GM12891 (cell line): Measurements from ENCODE around the gene UNC13A.
"Not testable (repeated sequence)": the region's sequence is repeated elsewhere in the genome, so short reads cannot be mapped to it uniquely, and the experiment has no call there.

Source experiments
- DNase-seq: peaks from one replicate; pipeline ENCODE4 v3.0.0; 2011; ENCODE audit warnings: low spot score; ENCODE audit not compliant: insufficient read length
- FAIRE-seq: peaks from 2 replicates; lab custom pipeline; 2011; peaks lifted over from hg19 to GRCh38; lab: Jason Lieb, UNC
- PAX5 ChIP-seq: IDR thresholded peaks from 2 replicates; pipeline ENCODE4 v1.6.1; 2011; ENCODE audit warnings: low read length, moderate library complexity, mild to moderate bottlenecking; ENCODE audit not compliant: insufficient read depth, severe bottlenecking
- POLR2A ChIP-seq: IDR thresholded peaks from 2 replicates; pipeline ENCODE4 v1.6.1; 2011; ENCODE audit warnings: low read depth, low read length, control low read depth
- POLR2AphosphoS5 ChIP-seq: IDR thresholded peaks from 2 replicates; pipeline ENCODE4 v1.6.1; 2011; ENCODE audit warnings: low read depth, low read length, control low read depth
- POU2F2 ChIP-seq: IDR thresholded peaks from 2 replicates; pipeline ENCODE4 v1.6.1; 2011; ENCODE audit warnings: low read depth, mild to moderate bottlenecking, control low read depth, low read length, moderate library complexity
- SPI1 ChIP-seq: IDR thresholded peaks from 2 replicates; pipeline ENCODE4 v1.6.1; 2011; ENCODE audit warnings: low read depth, low read length, control low read depth
- TAF1 ChIP-seq: IDR thresholded peaks from 2 replicates; pipeline ENCODE4 v1.6.1; 2011; ENCODE audit warnings: low read depth, low read length, control low read depth

UNC13A gene

GRCh38 chr19:17577457-17578097 lies 110.6 kb downstream of the UNC13A start:
- FAIRE-seq (no peak), DNase-seq (no peak)
- TF ChIP-seq POU2F2 (no peak), POLR2AphosphoS5 (no peak), TAF1 (no peak), SPI1 (no peak), PAX5 (no peak), POLR2A (no peak)

GRCh38 chr19:17576758-17577456 lies 111.2 kb downstream of the UNC13A start:
- TF ChIP-seq TAF1, result no peak
- TF ChIP-seq SPI1, result no peak
- no peak for TF ChIP-seq POU2F2
- no peak for TF ChIP-seq PAX5
- TF ChIP-seq POLR2AphosphoS5, result no peak
- no peak for TF ChIP-seq POLR2A
- FAIRE-seq (no peak), DNase-seq (peak; percentile 60)

GRCh38 chr19:17575871-17576757 lies 112.0 kb downstream of the UNC13A start:
- TF ChIP-seq POLR2A, result no peak
- no peak for TF ChIP-seq SPI1
- no peak for TF ChIP-seq POU2F2
- TF ChIP-seq TAF1, result no peak
- no peak for TF ChIP-seq POLR2AphosphoS5
- no peak for TF ChIP-seq PAX5
- FAIRE-seq, result no peak
- no peak for DNase-seq

GRCh38 chr19:17572638-17573037 lies 115.5 kb downstream of the UNC13A start:
- no peak for TF ChIP-seq POLR2AphosphoS5
- TF ChIP-seq SPI1, result no peak
- no peak for TF ChIP-seq POLR2A
- TF ChIP-seq PAX5, result no peak
- no peak for TF ChIP-seq POU2F2
- no peak for TF ChIP-seq TAF1
- no peak for DNase-seq
- no peak for FAIRE-seq

GRCh38 chr19:17570791-17571190 lies 117.4 kb downstream of the UNC13A start:
- no peak for FAIRE-seq
- TF ChIP-seq PAX5 (no peak), TAF1 (no peak), POU2F2 (no peak), POLR2A (no peak), POLR2AphosphoS5 (no peak), SPI1 (no peak)
- no peak for DNase-seq

GRCh38 chr19:17570291-17570690 lies 117.9 kb downstream of the UNC13A start:
- FAIRE-seq, DNase-seq: not testable (repeated sequence)

GRCh38 chr19:17567940-17568339 lies 120.2 kb downstream of the UNC13A start:
- DNase-seq, result no peak
- TF ChIP-seq POLR2A, result no peak
- no peak for TF ChIP-seq PAX5
- TF ChIP-seq SPI1, result no peak
- TF ChIP-seq TAF1, result no peak
- TF ChIP-seq POU2F2, result no peak
- TF ChIP-seq POLR2AphosphoS5, result no peak
- no peak for FAIRE-seq

GRCh38 chr19:17565611-17566010 lies 122.5 kb downstream of the UNC13A start:
- TF ChIP-seq POU2F2 (no peak), POLR2A (no peak), SPI1 (no peak)
- no peak for FAIRE-seq
- no peak for DNase-seq

GRCh38 chr19:17564781-17565180 lies 123.4 kb downstream of the UNC13A start:
- no peak for TF ChIP-seq SPI1
- TF ChIP-seq POU2F2, result no peak
- TF ChIP-seq POLR2AphosphoS5, result no peak
- TF ChIP-seq PAX5, result no peak
- TF ChIP-seq TAF1, result no peak
- TF ChIP-seq POLR2A, result no peak
- no peak for FAIRE-seq
- DNase-seq, result no peak
